H9 (cell line): ENCODE measurements around the gene HEPN1. TPM values are rescaled to one million over a fixed set of nuclear protein-coding genes. Genes with fewer than 3 reads are reported as not detected.

Source experiments
- DNase-seq: peaks from one replicate; pipeline ENCODE4 v3.0.0-alpha.2; 2017
- H2AFZ ChIP-seq: one replicate; pipeline ENCODE4 v1.6.1; 2013; ENCODE audit warnings: mild to moderate bottlenecking, low read length, control low read depth, moderate library complexity
- H2AK5ac ChIP-seq: 2 replicates; pipeline ENCODE4 v1.6.1; 2013; ENCODE audit warnings: low read length, control low read depth, mixed read lengths; ENCODE audit not compliant: insufficient read length
- H2BK120ac ChIP-seq: one replicate; pipeline ENCODE4 v1.6.1; 2013; ENCODE audit warnings: low read depth, mild to moderate bottlenecking, low read length, control low read depth, inconsistent platforms; ENCODE audit not compliant: poor library complexity, severe bottlenecking
- H2BK12ac ChIP-seq: 2 replicates; pipeline ENCODE4 v1.6.1; 2013; ENCODE audit warnings: low read length, control low read depth, mixed read lengths, low read depth; ENCODE audit not compliant: insufficient read length
- H2BK15ac ChIP-seq: 2 replicates; pipeline ENCODE4 v1.6.1; 2013; ENCODE audit warnings: low read depth, low read length, control low read depth
- H2BK20ac ChIP-seq: one replicate; pipeline ENCODE4 v1.6.1; 2013; ENCODE audit warnings: low read depth, mild to moderate bottlenecking, low read length, control low read depth, inconsistent platforms; ENCODE audit not compliant: poor library complexity, severe bottlenecking
- H2BK5ac ChIP-seq: 2 replicates; pipeline ENCODE4 v1.6.1; 2013; ENCODE audit warnings: low read length, control low read depth, mixed read lengths; ENCODE audit not compliant: insufficient read length
- H3K14ac ChIP-seq: 2 replicates; pipeline ENCODE4 v1.6.1; 2013; ENCODE audit warnings: low read length, control low read depth; ENCODE audit not compliant: insufficient read depth
- H3K18ac ChIP-seq: 2 replicates; pipeline ENCODE4 v1.6.1; 2013; ENCODE audit warnings: low read depth, mild to moderate bottlenecking, mixed read lengths, low read length, control low read depth; ENCODE audit not compliant: insufficient read length
- H3K23ac ChIP-seq: 2 replicates; pipeline ENCODE4 v1.6.1; 2013; ENCODE audit warnings: low read length, control low read depth, mixed read lengths, low read depth; ENCODE audit not compliant: insufficient read length
- H3K23me2 ChIP-seq: 2 replicates; pipeline ENCODE4 v1.6.1; 2013; ENCODE audit warnings: low read depth, mild to moderate bottlenecking, mixed read lengths, low read length, control low read depth; ENCODE audit not compliant: insufficient read length, poor library complexity, severe bottlenecking
- H3K27ac ChIP-seq: 2 replicates; pipeline ENCODE4 v1.5.1; 2013; ENCODE audit warnings: low read length, control low read depth, mixed read lengths, low read depth; ENCODE audit not compliant: insufficient read length
- H3K27me3 ChIP-seq: 2 replicates; pipeline ENCODE4 v1.6.1; 2013; ENCODE audit warnings: low read length, control low read depth, inconsistent platforms; ENCODE audit not compliant: insufficient read depth
- H3K4ac ChIP-seq: 2 replicates; pipeline ENCODE4 v1.6.1; 2013; ENCODE audit warnings: low read depth, mild to moderate bottlenecking, control low read depth, inconsistent platforms, low read length, moderate library complexity
- H3K4me1 ChIP-seq: 2 replicates; pipeline ENCODE4 v1.6.1; 2013; ENCODE audit warnings: low read length, control low read depth, inconsistent platforms; ENCODE audit not compliant: insufficient read depth
- H3K4me2 ChIP-seq: 2 replicates; pipeline ENCODE4 v1.6.1; 2013; ENCODE audit warnings: low read length, control low read depth, mixed read lengths; ENCODE audit not compliant: insufficient read length, insufficient read depth
- H3K56ac ChIP-seq: 2 replicates; pipeline ENCODE4 v1.6.1; 2013; ENCODE audit warnings: low read depth, mild to moderate bottlenecking, mixed read lengths, low read length, control low read depth; ENCODE audit not compliant: insufficient read length
- H3K79me1 ChIP-seq: 2 replicates; pipeline ENCODE4 v1.6.1; 2013; ENCODE audit warnings: low read depth, mild to moderate bottlenecking, moderate library complexity, low read length, control low read depth, inconsistent platforms; ENCODE audit not compliant: insufficient read depth, poor library complexity, severe bottlenecking
- H3K79me2 ChIP-seq: 2 replicates; pipeline ENCODE4 v1.6.1; 2013; ENCODE audit warnings: low read length, control low read depth, inconsistent platforms; ENCODE audit not compliant: insufficient read depth
- H3K9ac ChIP-seq: 2 replicates; pipeline ENCODE4 v1.6.1; 2013; ENCODE audit warnings: low read length, control low read depth, mixed read lengths; ENCODE audit not compliant: insufficient read length; ENCODE audit errors: extremely low read depth
- H3K9me3 ChIP-seq: one replicate; pipeline ENCODE4 v1.6.1; 2013; ENCODE audit warnings: low read depth, low read length, inconsistent platforms; ENCODE audit not compliant: control insufficient read depth
- H3T11ph ChIP-seq: one replicate; pipeline ENCODE4 v1.6.1; 2013; ENCODE audit warnings: mild to moderate bottlenecking, low read length, control low read depth, inconsistent platforms
- H4K20me1 ChIP-seq: one replicate; pipeline ENCODE4 v1.6.1; 2013; ENCODE audit not compliant: control insufficient read depth, insufficient read length, insufficient read depth
- H4K5ac ChIP-seq: 2 replicates; pipeline ENCODE4 v1.6.1; 2013; ENCODE audit warnings: low read depth, mild to moderate bottlenecking, mixed read lengths, low read length, control low read depth; ENCODE audit not compliant: insufficient read length
- H4K8ac ChIP-seq: replicated peaks from 2 replicates; pipeline ENCODE4 v1.6.1; 2013; ENCODE audit warnings: low read length, control low read depth, mixed read lengths, low read depth; ENCODE audit not compliant: insufficient read length
- H4K91ac ChIP-seq: 2 replicates; pipeline ENCODE4 v1.6.1; 2013; ENCODE audit warnings: low read depth, mild to moderate bottlenecking, moderate library complexity, mixed read lengths, low read length, control low read depth; ENCODE audit not compliant: insufficient read length
- H3K27ac Mint-ChIP-seq, 3 experiments: 2 replicates in 2 of 3; 3 replicates in 1 of 3; pipeline ENCODE4 v1.8.0; 2020 to 2021; ENCODE audit warnings: mixed read lengths in 3 of 3, mild to moderate bottlenecking in 1 of 3, moderate library complexity in 1 of 3
- H3K27me3 Mint-ChIP-seq: 2 replicates; pipeline ENCODE4 v1.8.0; 2021; ENCODE audit warnings: low read depth, mild to moderate bottlenecking, moderate library complexity, mixed read lengths
- H3K36me3 Mint-ChIP-seq, 3 experiments: 2 replicates in 2 of 3; 3 replicates in 1 of 3; pipeline ENCODE4 v1.8.0; 2020 to 2021; ENCODE audit warnings: low read depth in 3 of 3, mixed read lengths in 3 of 3; ENCODE audit not compliant: insufficient read depth in 1 of 3
- H3K4me1 Mint-ChIP-seq, 2 experiments: 2 replicates each; pipeline ENCODE4 v1.8.0; 2020; ENCODE audit warnings: mixed read lengths in 2 of 2
- H3K4me3 Mint-ChIP-seq, 2 experiments: 2 replicates in 1 of 2; 3 replicates in 1 of 2; pipeline ENCODE4 v1.8.0; 2020 to 2021; ENCODE audit warnings: mild to moderate bottlenecking in 2 of 2, mixed read lengths in 2 of 2, moderate library complexity in 1 of 2
- H3K9me3 Mint-ChIP-seq, 2 experiments: 2 replicates in 1 of 2; 3 replicates in 1 of 2; pipeline ENCODE4 v1.8.0; 2020; ENCODE audit warnings: mild to moderate bottlenecking in 2 of 2, mixed read lengths in 2 of 2, moderate library complexity in 1 of 2
- WGBS: extraction: QIAGEN DNeasy Blood & Tissue Kit; methylation state at CpG from one replicate; pipeline ENCODE4 v1.1.7; 2013; ENCODE audit warnings: missing lambda C conversion rate, low lambda C conversion rate, mixed read lengths; ENCODE audit not compliant: insufficient read length; ENCODE audit errors: extremely low coverage; 5-methylcytosine and 5-hydroxymethylcytosine counted together
- total RNA-seq: library from RNA; stranded (reverse); gene quantifications from 2 replicates; pipeline ENCODE4 v1.2.1, GENCODE V29; 2021
- TF ChIP-seq, protein P1 (sequence below): fragments of 200-600 bp; sonication (generic); conservative IDR thresholded peaks from 3 replicates; pipeline ENCODE4 v1.8.0; 2021; ENCODE audit warnings: antibody characterized with exemption, mild to moderate bottlenecking

HEPN1 gene
- total RNA-seq, 1 experiment from 2014 or later = not detected

DNA sequence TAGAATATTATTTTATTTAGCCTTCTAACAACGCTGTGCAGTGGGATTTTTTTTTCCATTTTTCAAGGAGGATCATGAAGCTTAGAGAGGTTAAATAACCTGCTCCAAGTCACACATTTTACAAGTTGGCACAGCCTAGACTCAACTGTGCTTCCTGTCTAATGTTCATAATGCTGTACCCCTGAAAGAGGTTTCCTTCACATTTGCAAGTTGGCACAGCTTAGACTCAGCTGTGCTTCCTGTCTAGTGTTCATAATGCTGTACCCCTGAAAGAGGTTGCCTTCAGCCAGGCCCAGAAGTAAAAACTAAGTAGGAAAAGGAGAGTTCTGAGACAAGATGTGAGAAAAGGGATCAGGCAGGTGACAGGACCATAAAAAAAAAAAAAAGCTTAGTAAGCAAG, 24.7 kb downstream of the HEPN1 start:
- Histone ChIP-seq H3K79me1 (no peaks in the 10 kb centered on the region), H3K23ac (no peak overlapping the region), H2BK120ac (no peak overlapping the region), H2BK20ac (no peak overlapping the region), H2AFZ (no peak overlapping the region), H2BK15ac (no peak overlapping the region), H4K5ac (no peak overlapping the region), H3K18ac (no peak overlapping the region), H3K9ac (no peak overlapping the region), H3K23me2 (no peaks in the 10 kb centered on the region), H3T11ph (no peak overlapping the region), H3K4me1 (no peaks in the 10 kb centered on the region), H3K14ac (no peak overlapping the region), H4K8ac (no peak overlapping the region), H3K4me2 (no peak overlapping the region), H2BK5ac (no peak overlapping the region), H3K56ac (no peak overlapping the region), H4K91ac (no peak overlapping the region), H4K20me1 (no peaks in the 10 kb centered on the region), H3K9me3 (no peaks in the 10 kb centered on the region), H3K27ac (no peak overlapping the region), H2AK5ac (no peak overlapping the region), H2BK12ac (no peak overlapping the region), H3K4ac (no peak overlapping the region), H3K79me2 (no peaks in the 10 kb centered on the region), H3K27me3 (no peaks in the 10 kb centered on the region)
- WGBS = no CpG with 5 or more reads among the region's 1 CpG
- Mint-ChIP-seq H3K4me3 (no peak overlapping the region), H3K36me3 (no peaks in the 10 kb centered on the region), H3K27me3 (peaks cover 31% of the 10 kb centered on the region), H3K9me3 (peaks cover 0 to 6% of the 10 kb centered on the region in 2 experiments; a peak in 2 of 5 replicates), H3K27ac (no peak overlapping the region), H3K4me1 (peaks cover 0 to 8% of the 10 kb centered on the region in 2 experiments; a peak in 1 of 4 replicates)
- TF ChIP-seq, protein P1, sequence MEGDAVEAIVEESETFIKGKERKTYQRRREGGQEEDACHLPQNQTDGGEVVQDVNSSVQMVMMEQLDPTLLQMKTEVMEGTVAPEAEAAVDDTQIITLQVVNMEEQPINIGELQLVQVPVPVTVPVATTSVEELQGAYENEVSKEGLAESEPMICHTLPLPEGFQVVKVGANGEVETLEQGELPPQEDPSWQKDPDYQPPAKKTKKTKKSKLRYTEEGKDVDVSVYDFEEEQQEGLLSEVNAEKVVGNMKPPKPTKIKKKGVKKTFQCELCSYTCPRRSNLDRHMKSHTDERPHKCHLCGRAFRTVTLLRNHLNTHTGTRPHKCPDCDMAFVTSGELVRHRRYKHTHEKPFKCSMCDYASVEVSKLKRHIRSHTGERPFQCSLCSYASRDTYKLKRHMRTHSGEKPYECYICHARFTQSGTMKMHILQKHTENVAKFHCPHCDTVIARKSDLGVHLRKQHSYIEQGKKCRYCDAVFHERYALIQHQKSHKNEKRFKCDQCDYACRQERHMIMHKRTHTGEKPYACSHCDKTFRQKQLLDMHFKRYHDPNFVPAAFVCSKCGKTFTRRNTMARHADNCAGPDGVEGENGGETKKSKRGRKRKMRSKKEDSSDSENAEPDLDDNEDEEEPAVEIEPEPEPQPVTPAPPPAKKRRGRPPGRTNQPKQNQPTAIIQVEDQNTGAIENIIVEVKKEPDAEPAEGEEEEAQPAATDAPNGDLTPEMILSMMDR = no peak
- no peak for DNase-seq
